ENCODE data around the gene RERE. TPM values are rescaled to one million over a fixed set of nuclear protein-coding genes. Genes with fewer than 3 reads are reported as not detected.
A peak's percentile ranks its signal among the peaks of the same experiment; 100 is the strongest.

The RERE gene
- total RNA-seq, 4 donors from 2014 or later = 118 to 244 (median 131) TPM

DNA sequence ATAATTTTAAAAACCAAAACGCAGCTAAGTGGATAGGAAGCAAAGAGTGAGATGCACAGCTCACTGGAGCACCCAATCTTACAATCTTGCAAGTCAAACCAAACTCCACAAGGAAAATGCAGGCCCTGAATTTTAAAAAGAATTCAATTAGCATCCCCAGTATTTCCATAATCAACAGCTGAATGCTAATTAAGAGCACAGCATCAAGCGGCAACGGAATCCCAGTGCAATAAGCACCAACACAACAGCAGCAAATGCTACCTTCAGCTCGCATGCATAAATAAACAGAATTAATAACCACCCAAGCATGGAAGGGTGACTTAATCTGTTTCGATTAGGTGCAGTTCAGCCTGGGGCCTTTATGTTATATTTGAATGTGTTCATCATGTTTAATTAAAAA lies 356.7 kb downstream of the RERE start:
- 60 to 63% methylated on average over 5 of the region's 5 CpGs for WGBS, 2 donors
- Histone ChIP-seq H3K36me3 (no peaks in the 10 kb centered on the region), H3K4me3 (replicated peaks in 1 of 3) (no peak overlapping the region), H3K27me3 (no peaks in the 10 kb centered on the region), H3K9me3 (no peaks in the 10 kb centered on the region), H3K4me1 (peaks cover 72 to 81% of the 10 kb centered on the region in 2 donors), H3K27ac (no peak overlapping the region)
- TF ChIP-seq POLR2A (IDR thresholded peaks at IDR 0.05) = no peak
- TF ChIP-seq, protein P1, sequence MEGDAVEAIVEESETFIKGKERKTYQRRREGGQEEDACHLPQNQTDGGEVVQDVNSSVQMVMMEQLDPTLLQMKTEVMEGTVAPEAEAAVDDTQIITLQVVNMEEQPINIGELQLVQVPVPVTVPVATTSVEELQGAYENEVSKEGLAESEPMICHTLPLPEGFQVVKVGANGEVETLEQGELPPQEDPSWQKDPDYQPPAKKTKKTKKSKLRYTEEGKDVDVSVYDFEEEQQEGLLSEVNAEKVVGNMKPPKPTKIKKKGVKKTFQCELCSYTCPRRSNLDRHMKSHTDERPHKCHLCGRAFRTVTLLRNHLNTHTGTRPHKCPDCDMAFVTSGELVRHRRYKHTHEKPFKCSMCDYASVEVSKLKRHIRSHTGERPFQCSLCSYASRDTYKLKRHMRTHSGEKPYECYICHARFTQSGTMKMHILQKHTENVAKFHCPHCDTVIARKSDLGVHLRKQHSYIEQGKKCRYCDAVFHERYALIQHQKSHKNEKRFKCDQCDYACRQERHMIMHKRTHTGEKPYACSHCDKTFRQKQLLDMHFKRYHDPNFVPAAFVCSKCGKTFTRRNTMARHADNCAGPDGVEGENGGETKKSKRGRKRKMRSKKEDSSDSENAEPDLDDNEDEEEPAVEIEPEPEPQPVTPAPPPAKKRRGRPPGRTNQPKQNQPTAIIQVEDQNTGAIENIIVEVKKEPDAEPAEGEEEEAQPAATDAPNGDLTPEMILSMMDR (IDR thresholded peaks at IDR 0.05) = no peak
- no peak for DNase-seq
- intact Hi-C loops (cut with DNase I) = no loop called here

DNA sequence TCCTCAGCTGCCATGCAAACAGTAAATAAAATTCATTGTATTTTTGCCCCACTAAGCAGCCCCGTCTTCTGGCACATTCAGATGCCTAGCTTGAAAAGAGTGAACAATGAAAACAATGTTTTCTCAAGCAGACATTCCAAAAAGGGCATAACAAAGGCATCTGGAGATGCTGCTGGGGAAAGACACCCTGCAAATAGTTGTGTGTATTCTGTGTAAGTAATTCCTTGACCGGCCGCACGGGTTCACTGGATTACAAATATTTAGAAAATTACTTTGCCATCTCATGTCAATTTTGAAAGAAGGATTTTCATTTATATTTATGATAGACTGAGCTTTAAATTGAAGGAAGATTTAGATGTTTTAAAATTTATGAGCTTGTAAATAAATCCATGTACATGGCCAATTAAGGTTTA lies 357.3 kb downstream of the RERE start:
- intact Hi-C loops (cut with DNase I) = no loop called here
- H3K4me1 ChIP-seq = peaks cover 66 to 81% of the 10 kb centered on the region in 2 donors
- TF ChIP-seq POLR2A (IDR thresholded peaks at IDR 0.05) = no peak
- TF ChIP-seq, protein P1 (IDR thresholded peaks at IDR 0.05) = peak in 5 of 6 experiments; percentile 18 to 53 (median 42)
- H3K27me3 ChIP-seq = no peaks in the 10 kb centered on the region
- DNase-seq = peak; percentile 27 to 53
- no peak overlapping the region for H3K4me3 ChIP-seq (replicated peaks in 1 of 3)
- H3K27ac ChIP-seq = peak overlapping the region in 1 of 3 donors; percentile 0
- 37 to 43% methylated on average over 4 of the region's 4 CpGs for WGBS, 2 donors
- H3K9me3 ChIP-seq = no peaks in the 10 kb centered on the region
- no peaks in the 10 kb centered on the region for H3K36me3 ChIP-seq

DNA sequence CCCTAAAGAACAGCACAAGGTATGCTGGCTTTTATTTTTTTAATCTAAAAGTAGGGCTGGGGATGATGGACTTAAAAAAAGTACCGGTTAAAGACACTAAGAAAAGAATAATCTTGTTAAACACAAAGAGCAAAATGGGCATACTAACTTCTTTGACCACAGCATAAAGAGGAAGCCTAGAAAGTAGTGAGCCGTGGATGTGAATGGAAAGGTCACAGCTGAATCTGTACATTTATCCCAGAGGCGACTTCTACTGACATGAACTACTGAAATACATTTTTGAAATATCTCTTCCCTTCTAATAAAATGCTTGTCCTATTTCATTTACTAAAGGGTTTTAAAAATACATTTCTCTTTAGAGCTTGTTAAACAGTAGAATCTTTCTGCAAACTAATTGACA lies 358.8 kb downstream of the RERE start:
- no peak for DNase-seq
- intact Hi-C loops (cut with DNase I) = no loop called here
- no peak for TF ChIP-seq POLR2A (IDR thresholded peaks at IDR 0.05)
- TF ChIP-seq, protein P1 (IDR thresholded peaks at IDR 0.05) = no peak
- Histone ChIP-seq H3K27me3 (no peaks in the 10 kb centered on the region), H3K9me3 (no peaks in the 10 kb centered on the region), H3K4me3 (replicated peaks in 1 of 3) (no peak overlapping the region), H3K36me3 (no peaks in the 10 kb centered on the region), H3K27ac (no peak overlapping the region), H3K4me1 (peaks cover 51 to 69% of the 10 kb centered on the region in 2 donors)
- WGBS, 2 donors = 96 to 98% methylated on average over 3 of the region's 3 CpGs

DNA sequence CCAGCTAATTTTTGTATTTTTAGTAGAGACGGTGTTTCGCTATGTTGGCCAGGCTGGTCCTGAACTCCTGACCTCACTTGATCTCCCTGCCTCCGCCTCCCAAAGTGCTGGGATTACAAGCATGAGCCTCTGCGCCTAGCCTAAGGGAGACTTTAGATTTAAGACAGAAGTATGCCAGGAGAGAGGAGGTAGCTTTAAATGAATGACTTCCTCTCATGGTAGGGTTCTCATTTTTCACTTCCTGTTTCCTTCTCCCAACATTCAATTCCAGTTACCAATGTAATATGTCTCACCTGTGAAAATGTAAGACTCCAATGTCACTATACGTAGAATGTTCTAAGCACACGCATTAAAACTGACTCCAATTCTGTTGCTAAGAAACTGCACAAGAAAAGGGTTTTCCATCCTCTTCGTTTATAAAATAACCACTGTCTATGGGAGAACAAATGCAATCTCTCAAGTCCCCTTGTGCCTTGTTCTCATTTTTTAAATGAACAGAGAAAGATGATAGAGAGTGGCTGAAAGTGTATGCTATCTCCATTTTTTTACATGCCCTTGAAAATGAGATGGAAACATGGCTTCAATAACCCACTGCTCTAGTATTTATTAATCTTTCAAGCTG lies 359.6 kb downstream of the RERE start:
- H3K27me3 ChIP-seq = no peaks in the 10 kb centered on the region
- no peaks in the 10 kb centered on the region for H3K36me3 ChIP-seq
- intact Hi-C loops (cut with DNase I) = no loop called here
- DNase-seq = no peak
- WGBS, 2 donors = 89 to 90% methylated on average over 7 of the region's 7 CpGs
- H3K4me3 ChIP-seq (replicated peaks in 1 of 3) = no peak overlapping the region
- TF ChIP-seq, protein P1 (IDR thresholded peaks at IDR 0.05) = no peak
- no peak for TF ChIP-seq POLR2A (IDR thresholded peaks at IDR 0.05)
- peak overlapping the region in 2 of 3 donors; percentile 15 to 77 for H3K27ac ChIP-seq
- H3K9me3 ChIP-seq = no peaks in the 10 kb centered on the region
- peaks cover 44 to 65% of the 10 kb centered on the region in 2 donors for H3K4me1 ChIP-seq

DNA sequence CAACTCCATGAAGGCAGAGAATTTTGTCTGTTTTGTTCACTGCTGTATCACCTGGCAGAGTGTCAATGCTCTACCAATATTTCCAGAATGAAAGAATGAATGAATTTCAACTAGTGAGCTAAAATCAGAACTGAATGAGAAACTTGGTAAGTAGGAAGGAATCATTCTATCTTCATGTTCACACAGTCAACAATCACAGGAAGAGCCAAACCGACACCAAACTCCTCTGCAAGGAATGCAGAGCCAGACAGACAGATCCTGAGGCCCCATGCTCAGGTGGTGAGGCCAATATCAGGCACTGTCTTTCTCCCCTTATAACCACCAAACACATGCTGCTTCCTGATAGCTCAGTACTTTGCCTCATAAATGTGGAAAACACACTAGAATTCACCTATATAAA lies 360.4 kb downstream of the RERE start:
- Histone ChIP-seq H3K4me3 (replicated peaks in 1 of 3) (no peak overlapping the region), H3K9me3 (no peaks in the 10 kb centered on the region), H3K27ac (peak overlapping the region in 2 of 3 donors; percentile 69 to 77), H3K36me3 (no peaks in the 10 kb centered on the region), H3K27me3 (no peaks in the 10 kb centered on the region), H3K4me1 (peaks cover 35 to 63% of the 10 kb centered on the region in 2 donors)
- WGBS, 2 donors = 78 to 87% methylated on average over 1 of the region's 1 CpG
- TF ChIP-seq, protein P1 (IDR thresholded peaks at IDR 0.05) = no peak
- no peak for TF ChIP-seq POLR2A (IDR thresholded peaks at IDR 0.05)
- intact Hi-C loops (cut with DNase I) = no loop called here
- no peak for DNase-seq

Measured in thyroid gland (tissue), 4 donors.